CD4-positive, alpha-beta T cell treated with Interleukin-6 for 4 hours (primary cell): Measurements from ENCODE around the gene DNAJC1.
"Not testable (repeated sequence)": the region's sequence is repeated elsewhere in the genome, so short reads cannot be mapped to it uniquely, and the experiment has no call there.

ENCODE experiments used
- DNase-seq: peaks from one replicate; pipeline ENCODE4 v3.0.0-alpha.2; 2020; ENCODE audit warnings: mixed read lengths

The DNAJC1 gene

GRCh38 chr10:21895932-21896331 is 107.6 kb downstream of the DNAJC1 start:
- no peak for DNase-seq

- DNase-seq = no peak
Measured at GRCh38 chr10:21894648-21895342, 108.7 kb downstream of the DNAJC1 start.

- DNase-seq = no peak
Measured at GRCh38 chr10:21891439-21891838, 112.1 kb downstream of the DNAJC1 start.

- DNase-seq = no peak
Measured at GRCh38 chr10:21889477-21890275, 113.9 kb downstream of the DNAJC1 start.

- peak; percentile 38 for DNase-seq
Measured at GRCh38 chr10:21888959-21889358, 114.6 kb downstream of the DNAJC1 start.

- DNase-seq = no peak
Measured at GRCh38 chr10:21885940-21886339, 117.6 kb downstream of the DNAJC1 start.

GRCh38 chr10:21873198-21873597 is 130.3 kb downstream of the DNAJC1 start:
- DNase-seq = no peak

- not testable (repeated sequence) for DNase-seq
Measured at GRCh38 chr10:21872771-21873170, 130.8 kb downstream of the DNAJC1 start.

GRCh38 chr10:21870849-21871248 is 132.7 kb downstream of the DNAJC1 start:
- no peak for DNase-seq

GRCh38 chr10:21869087-21869486 is 134.4 kb downstream of the DNAJC1 start:
- DNase-seq = not testable (repeated sequence)

- no peak for DNase-seq
Measured at GRCh38 chr10:21860718-21861117, 142.8 kb downstream of the DNAJC1 start.

- no peak for DNase-seq
Measured at GRCh38 chr10:21858455-21858854, 145.1 kb downstream of the DNAJC1 start.

GRCh38 chr10:21849607-21850006 is 153.9 kb downstream of the DNAJC1 start:
- DNase-seq = no peak

- no peak for DNase-seq
Measured at GRCh38 chr10:21843645-21844044, 159.9 kb downstream of the DNAJC1 start.

GRCh38 chr10:21841273-21841672 is 162.3 kb downstream of the DNAJC1 start:
- not testable (repeated sequence) for DNase-seq

- DNase-seq = not testable (repeated sequence)
Measured at GRCh38 chr10:21837487-21837886, 166.0 kb downstream of the DNAJC1 start.

GRCh38 chr10:21834574-21834973 is 169.0 kb downstream of the DNAJC1 start:
- DNase-seq = not testable (repeated sequence)

- no peak for DNase-seq
Measured at GRCh38 chr10:21832821-21833130, 170.8 kb downstream of the DNAJC1 start.

- no peak for DNase-seq
Measured at GRCh38 chr10:21831986-21832820, 171.3 kb downstream of the DNAJC1 start.

GRCh38 chr10:21830037-21830436 is 173.5 kb downstream of the DNAJC1 start:
- no peak for DNase-seq

- DNase-seq = no peak
Measured at GRCh38 chr10:21827308-21827707, 176.2 kb downstream of the DNAJC1 start.

- no peak for DNase-seq
Measured at GRCh38 chr10:21826725-21827124, 176.8 kb downstream of the DNAJC1 start.

GRCh38 chr10:21825345-21825744 is 178.2 kb downstream of the DNAJC1 start:
- DNase-seq = no peak

GRCh38 chr10:21824409-21824808 is 179.1 kb downstream of the DNAJC1 start:
- DNase-seq = no peak
